ENCODE measurements around the gene ANKRD66. TPM values are rescaled to one million over a fixed set of nuclear protein-coding genes. Genes with fewer than 3 reads are reported as not detected.

The ANKRD66 gene
- total and polyA plus RNA-seq, 2 donors (not counting 3 experiments of a cell fraction or from before 2014, with no cell fraction given): not detected

GRCh38 chr6:46751658-46752057, 4.9 kb downstream of the ANKRD66 start:
- no peak overlapping the region for H3K27ac ChIP-seq (ENCODE audit: insufficient read depth, low read depth, low read length)
- no peak overlapping the region for H3K4me3 ChIP-seq (replicated peaks in 1 of 3; ENCODE audit: insufficient read depth in 1 of 3, low read depth in 1 of 3, low read length in 3 of 3)
- POLR2A ChIA-PET: no interaction called here
- H3K9ac ChIP-seq (replicated peaks; ENCODE audit: extremely low read depth, insufficient read depth, low read length): no peak overlapping the region
- H3K9me1 ChIP-seq (replicated peaks; ENCODE audit: control insufficient read depth, extremely low read depth, insufficient read depth, low read length): no peaks in the 10 kb centered on the region
- no peaks in the 10 kb centered on the region for H3K4me1 ChIP-seq (ENCODE audit: control insufficient read depth, extremely low read depth, insufficient read depth, low read length)
- FAIRE-seq: no peak
- H3K79me2 ChIP-seq (ENCODE audit: control insufficient read depth, insufficient read depth, low read length): no peaks in the 10 kb centered on the region
- no peaks in the 10 kb centered on the region for H3K27me3 ChIP-seq (ENCODE audit: control insufficient read depth in 2 of 2, insufficient read depth in 2 of 2, low read length in 2 of 2)
- H3K9me3 ChIP-seq (replicated peaks; ENCODE audit: control insufficient read depth, insufficient read depth, low read length): no peaks in the 10 kb centered on the region
- H4K20me1 ChIP-seq (replicated peaks; ENCODE audit: control insufficient read depth, extremely low read depth, insufficient read depth, low read length): no peaks in the 10 kb centered on the region
- intact Hi-C loops (cut with micrococcal nuclease) (no loop called here), dilution Hi-C loops (cut with MboI; ENCODE audit: extremely low pct_ligation_motif_present, low sequenced_read_pairs) (no loop called here)
- no peak overlapping the region for H3K4me2 ChIP-seq (ENCODE audit: insufficient read depth, low read length)
- no peak for TF ChIP-seq EZH2 (IDR thresholded peaks at IDR 0.05; ENCODE audit: borderline replicate concordance, low read depth, low read length, severe bottlenecking)
- H3K36me3 ChIP-seq (ENCODE audit: control insufficient read depth in 2 of 2, extremely low read depth in 1 of 2, insufficient read depth in 2 of 2, low read length in 2 of 2): no peaks in the 10 kb centered on the region
- H2AFZ ChIP-seq (ENCODE audit: low read depth, low read length): no peak overlapping the region
- no TSS peak for BruUV-seq (replicated peaks)
- CTCF ChIA-PET: no interaction called here
- DNase-seq (ENCODE audit: low read depth, low spot score): no peak

- no TSS peak for BruUV-seq (replicated peaks)
- H3K36me3 ChIP-seq (ENCODE audit: control insufficient read depth in 2 of 2, extremely low read depth in 1 of 2, insufficient read depth in 2 of 2, low read length in 2 of 2): no peaks in the 10 kb centered on the region
- no peak for TF ChIP-seq POLR2AphosphoS5 (IDR thresholded peaks at IDR 0.05; ENCODE audit: insufficient read depth, low read depth, low read length)
- no peak for TF ChIP-seq MAX (IDR thresholded peaks at IDR 0.05; ENCODE audit: insufficient read depth, insufficient read length)
- intact Hi-C loops (cut with micrococcal nuclease) (no loop called here), dilution Hi-C loops (cut with MboI; ENCODE audit: extremely low pct_ligation_motif_present, low sequenced_read_pairs) (no loop called here)
- no peak overlapping the region for H3K4me3 ChIP-seq (replicated peaks in 1 of 3; ENCODE audit: insufficient read depth in 1 of 3, low read depth in 1 of 3, low read length in 3 of 3)
- no peak overlapping the region for H3K27ac ChIP-seq (ENCODE audit: insufficient read depth, low read depth, low read length)
- H3K9me1 ChIP-seq (replicated peaks; ENCODE audit: control insufficient read depth, extremely low read depth, insufficient read depth, low read length): no peaks in the 10 kb centered on the region
- H3K4me1 ChIP-seq (ENCODE audit: control insufficient read depth, extremely low read depth, insufficient read depth, low read length): no peaks in the 10 kb centered on the region
- no peaks in the 10 kb centered on the region for H3K9me3 ChIP-seq (replicated peaks; ENCODE audit: control insufficient read depth, insufficient read depth, low read length)
- no peaks in the 10 kb centered on the region for H3K79me2 ChIP-seq (ENCODE audit: control insufficient read depth, insufficient read depth, low read length)
- DNase-seq (ENCODE audit: low read depth, low spot score) (no peak), FAIRE-seq (no peak)
- no peak overlapping the region for H2AFZ ChIP-seq (ENCODE audit: low read depth, low read length)
- H3K9ac ChIP-seq (replicated peaks; ENCODE audit: extremely low read depth, insufficient read depth, low read length): no peak overlapping the region
- no peaks in the 10 kb centered on the region for H3K27me3 ChIP-seq (ENCODE audit: control insufficient read depth in 2 of 2, insufficient read depth in 2 of 2, low read length in 2 of 2)
- no peaks in the 10 kb centered on the region for H4K20me1 ChIP-seq (replicated peaks; ENCODE audit: control insufficient read depth, extremely low read depth, insufficient read depth, low read length)
- ChIA-PET POLR2A (no interaction called here), CTCF (no interaction called here)
- no peak overlapping the region for H3K4me2 ChIP-seq (ENCODE audit: insufficient read depth, low read length)
These were observed 9.1 kb downstream of the ANKRD66 start for GRCh38 chr6:46755865-46756264.
